Effector memory CD4-positive, alpha-beta T cell (primary cell): ENCODE measurements around the gene MARCHF9.

Source experiments
- DNase-seq, 3 donors: peaks; one replicate each; pipeline ENCODE4 v3.0.0-alpha.2; 2020
- H3K27ac ChIP-seq: 2 replicates; pipeline ENCODE4 v1.7.0; 2013; ENCODE audit warnings: mild to moderate bottlenecking, low read length, moderate library complexity; ENCODE audit not compliant: insufficient read depth, poor library complexity, severe bottlenecking
- H3K27me3 ChIP-seq: replicated peaks from 2 replicates; pipeline ENCODE4 v1.7.0; 2013; ENCODE audit warnings: mild to moderate bottlenecking, low read length; ENCODE audit not compliant: insufficient read depth, control insufficient read depth, poor library complexity, severe bottlenecking
- H3K36me3 ChIP-seq: 2 replicates; pipeline ENCODE4 v1.7.0; 2013; ENCODE audit warnings: mild to moderate bottlenecking, low read length, moderate library complexity; ENCODE audit not compliant: control insufficient read depth, insufficient read depth
- H3K4me1 ChIP-seq: 2 replicates; pipeline ENCODE4 v1.7.0; 2013; ENCODE audit warnings: low read length, mild to moderate bottlenecking; ENCODE audit not compliant: control insufficient read depth, insufficient read depth, poor library complexity, severe bottlenecking
- H3K4me3 ChIP-seq: 2 replicates; pipeline ENCODE4 v1.7.0; 2013; ENCODE audit warnings: low read length, low read depth, mild to moderate bottlenecking; ENCODE audit not compliant: insufficient read depth, poor library complexity, severe bottlenecking
- H3K9me3 ChIP-seq: 2 replicates; pipeline ENCODE4 v1.7.0; 2013; ENCODE audit warnings: mild to moderate bottlenecking, low read length, moderate library complexity; ENCODE audit not compliant: control insufficient read depth

MARCHF9 gene

DNA sequence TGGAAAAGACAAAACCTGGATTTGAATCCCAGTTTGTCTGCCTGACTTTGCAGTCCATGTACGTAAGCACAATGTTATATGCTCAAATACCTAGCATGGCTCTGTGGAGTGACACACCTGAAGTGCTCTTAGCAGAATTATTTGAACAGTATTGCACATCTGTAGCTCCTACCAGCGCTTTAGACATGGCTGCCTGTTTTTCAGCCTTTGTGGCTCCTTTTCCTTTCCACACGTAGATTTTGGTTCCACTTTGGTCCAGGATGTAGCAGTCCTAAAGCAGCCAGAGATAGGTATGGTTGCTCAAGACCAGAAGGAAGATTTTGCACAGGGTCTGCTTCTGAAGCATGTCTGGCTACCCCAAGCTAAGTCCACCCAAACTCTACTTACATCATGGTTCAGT is 54.5 kb downstream of the MARCHF9 start:
- no peaks in the 10 kb centered on the region for H3K9me3 ChIP-seq
- no peaks in the 10 kb centered on the region for H3K27me3 ChIP-seq
- no peak for DNase-seq
- no peaks in the 10 kb centered on the region for H3K4me1 ChIP-seq
- H3K27ac ChIP-seq: no peak overlapping the region
- peaks cover 25% of the 10 kb centered on the region for H3K36me3 ChIP-seq
- no peak overlapping the region for H3K4me3 ChIP-seq
